ENCODE data around the gene FCGBP. TPM values are rescaled to one million over a fixed set of nuclear protein-coding genes. Genes with fewer than 3 reads are reported as not detected.
"Not testable (repeated sequence)": the region's sequence is repeated elsewhere in the genome, so short reads cannot be mapped to it uniquely, and the experiment has no call there.

The FCGBP gene
- total RNA-seq, 1 experiment from 2014 or later, result 8.7 TPM

- POLR2A ChIA-PET (ENCODE audit: low non-redundant PET); H3K27ac ChIP-seq (ENCODE audit: low read depth, low read length, poor library complexity, severe bottlenecking); H3K4me1 ChIP-seq (ENCODE audit: insufficient read depth, low read length, poor library complexity, severe bottlenecking); BruUV-seq (replicated peaks); H3K9me3 ChIP-seq (ENCODE audit: low read depth, low read length, poor library complexity, severe bottlenecking); DNase-seq (ENCODE audit: low spot score); CTCF ChIA-PET; H3K4me3 ChIP-seq (ENCODE audit: low read depth, low read length, poor library complexity, severe bottlenecking); H3K27me3 ChIP-seq (replicated peaks; ENCODE audit: insufficient read depth, low read depth, low read length, poor library complexity): not testable (repeated sequence)
- peaks cover 17% of the 10 kb centered on the region for H3K36me3 ChIP-seq (ENCODE audit: insufficient read depth, low read length, poor library complexity, severe bottlenecking)
- intact Hi-C loops (cut with micrococcal nuclease; ENCODE audit: unreplicated experiment), result loop anchor here (5.0 kb wide), 1 partner anchor 80 kb away; the partner anchor contains the start of gene PSMC4
These were observed 42.6 kb downstream of the FCGBP start for GRCh38 chr19:39891660-39892505.

- H3K27ac ChIP-seq (ENCODE audit: low read depth, low read length, poor library complexity, severe bottlenecking), result no peak overlapping the region
- H3K9me3 ChIP-seq (ENCODE audit: low read depth, low read length, poor library complexity, severe bottlenecking), result no peaks in the 10 kb centered on the region
- no peak for DNase-seq (ENCODE audit: low spot score)
- H3K4me3 ChIP-seq (ENCODE audit: low read depth, low read length, poor library complexity, severe bottlenecking), result no peak overlapping the region
- BruUV-seq (replicated peaks), result no TSS peak
- no peaks in the 10 kb centered on the region for H3K4me1 ChIP-seq (ENCODE audit: insufficient read depth, low read length, poor library complexity, severe bottlenecking)
- TF ChIP-seq CTCF (conservative IDR thresholded peaks at IDR 0.05; ENCODE audit: low read depth, low read length), result no peak
- no peak for TF ChIP-seq EZH2 (IDR thresholded peaks at IDR 0.05; ENCODE audit: borderline replicate concordance, low read depth, low read length, poor library complexity, severe bottlenecking)
- ChIA-PET CTCF (no interaction called here), POLR2A (ENCODE audit: low non-redundant PET) (no interaction called here)
- peaks cover 17% of the 10 kb centered on the region for H3K36me3 ChIP-seq (ENCODE audit: insufficient read depth, low read length, poor library complexity, severe bottlenecking)
- H3K27me3 ChIP-seq (replicated peaks; ENCODE audit: insufficient read depth, low read depth, low read length, poor library complexity), result no peaks in the 10 kb centered on the region
- intact Hi-C loops (cut with micrococcal nuclease; ENCODE audit: unreplicated experiment), result loop anchor here (5.0 kb wide), 1 partner anchor 81 kb away; the partner anchor contains the start of gene PSMC4
These were observed 43.5 kb downstream of the FCGBP start for GRCh38 chr19:39890755-39891551.

GRCh38 chr19:39889872-39890754 is 44.3 kb downstream of the FCGBP start:
- CTCF ChIA-PET; H3K27me3 ChIP-seq (replicated peaks; ENCODE audit: insufficient read depth, low read depth, low read length, poor library complexity); BruUV-seq (replicated peaks); H3K4me3 ChIP-seq (ENCODE audit: low read depth, low read length, poor library complexity, severe bottlenecking); H3K9me3 ChIP-seq (ENCODE audit: low read depth, low read length, poor library complexity, severe bottlenecking); POLR2A ChIA-PET (ENCODE audit: low non-redundant PET); DNase-seq (ENCODE audit: low spot score); H3K4me1 ChIP-seq (ENCODE audit: insufficient read depth, low read length, poor library complexity, severe bottlenecking); H3K27ac ChIP-seq (ENCODE audit: low read depth, low read length, poor library complexity, severe bottlenecking): not testable (repeated sequence)
- intact Hi-C loops (cut with micrococcal nuclease; ENCODE audit: unreplicated experiment), result loop anchor here (5.0 kb wide), 1 partner anchor 82 kb away; the partner anchor contains the start of gene PSMC4
- peaks cover 17% of the 10 kb centered on the region for H3K36me3 ChIP-seq (ENCODE audit: insufficient read depth, low read length, poor library complexity, severe bottlenecking)

- BruUV-seq (replicated peaks); H3K27me3 ChIP-seq (replicated peaks; ENCODE audit: insufficient read depth, low read depth, low read length, poor library complexity); POLR2A ChIA-PET (ENCODE audit: low non-redundant PET); intact Hi-C loops (cut with micrococcal nuclease; ENCODE audit: unreplicated experiment); DNase-seq (ENCODE audit: low spot score); H3K9me3 ChIP-seq (ENCODE audit: low read depth, low read length, poor library complexity, severe bottlenecking); H3K4me3 ChIP-seq (ENCODE audit: low read depth, low read length, poor library complexity, severe bottlenecking); H3K4me1 ChIP-seq (ENCODE audit: insufficient read depth, low read length, poor library complexity, severe bottlenecking); CTCF ChIA-PET; H3K27ac ChIP-seq (ENCODE audit: low read depth, low read length, poor library complexity, severe bottlenecking): not testable (repeated sequence)
- peaks cover 13% of the 10 kb centered on the region for H3K36me3 ChIP-seq (ENCODE audit: insufficient read depth, low read length, poor library complexity, severe bottlenecking)
These were observed 46.9 kb downstream of the FCGBP start for GRCh38 chr19:39887456-39887951.

GRCh38 chr19:39885821-39886554 is 48.4 kb downstream of the FCGBP start:
- BruUV-seq (replicated peaks); DNase-seq (ENCODE audit: low spot score); H3K4me3 ChIP-seq (ENCODE audit: low read depth, low read length, poor library complexity, severe bottlenecking); CTCF ChIA-PET; H3K27me3 ChIP-seq (replicated peaks; ENCODE audit: insufficient read depth, low read depth, low read length, poor library complexity); H3K9me3 ChIP-seq (ENCODE audit: low read depth, low read length, poor library complexity, severe bottlenecking); H3K27ac ChIP-seq (ENCODE audit: low read depth, low read length, poor library complexity, severe bottlenecking); intact Hi-C loops (cut with micrococcal nuclease; ENCODE audit: unreplicated experiment); POLR2A ChIA-PET (ENCODE audit: low non-redundant PET); H3K36me3 ChIP-seq (ENCODE audit: insufficient read depth, low read length, poor library complexity, severe bottlenecking); H3K4me1 ChIP-seq (ENCODE audit: insufficient read depth, low read length, poor library complexity, severe bottlenecking): not testable (repeated sequence)

All from A673 (cell line).